GM18508 (cell line): ENCODE data around the gene SH3PXD2A.
"Not testable (repeated sequence)": the region's sequence is repeated elsewhere in the genome, so short reads cannot be mapped to it uniquely, and the experiment has no call there.

Source experiments
- ATAC-seq: cut with Tn5 transposase; IDR thresholded peaks from one replicate; pipeline ENCODE4 v1.9.1; 2021; ENCODE audit warnings: moderate number of reproducible peaks; ENCODE audit not compliant: insufficient read depth, unreplicated experiment

Gene SH3PXD2A

GRCh38 chr10:103731609-103732270 is 123.6 kb downstream of the SH3PXD2A start:
- no peak for ATAC-seq

- ATAC-seq = not testable (repeated sequence)
Measured at GRCh38 chr10:103731026-103731425, 124.3 kb downstream of the SH3PXD2A start.

DNA sequence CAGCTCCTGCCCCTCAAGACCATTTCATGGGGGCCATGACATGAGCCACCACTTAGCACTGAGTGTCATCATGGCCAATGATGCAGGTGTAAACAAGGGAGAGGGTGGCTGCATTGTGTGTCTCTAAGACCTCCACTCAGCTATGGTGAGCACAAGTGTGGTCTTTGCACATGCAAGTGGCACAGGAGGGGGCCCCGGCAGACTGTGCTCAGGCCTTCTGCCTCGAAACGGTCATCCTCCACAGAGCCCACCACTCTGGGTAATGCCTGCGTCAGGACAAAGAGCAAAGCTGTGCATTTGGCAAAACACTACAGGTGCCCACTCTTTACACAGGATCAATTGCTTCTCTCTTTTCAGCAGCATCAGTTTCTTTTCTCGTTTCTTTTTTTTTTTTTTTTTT is 125.5 kb downstream of the SH3PXD2A start:
- ATAC-seq = no peak

DNA sequence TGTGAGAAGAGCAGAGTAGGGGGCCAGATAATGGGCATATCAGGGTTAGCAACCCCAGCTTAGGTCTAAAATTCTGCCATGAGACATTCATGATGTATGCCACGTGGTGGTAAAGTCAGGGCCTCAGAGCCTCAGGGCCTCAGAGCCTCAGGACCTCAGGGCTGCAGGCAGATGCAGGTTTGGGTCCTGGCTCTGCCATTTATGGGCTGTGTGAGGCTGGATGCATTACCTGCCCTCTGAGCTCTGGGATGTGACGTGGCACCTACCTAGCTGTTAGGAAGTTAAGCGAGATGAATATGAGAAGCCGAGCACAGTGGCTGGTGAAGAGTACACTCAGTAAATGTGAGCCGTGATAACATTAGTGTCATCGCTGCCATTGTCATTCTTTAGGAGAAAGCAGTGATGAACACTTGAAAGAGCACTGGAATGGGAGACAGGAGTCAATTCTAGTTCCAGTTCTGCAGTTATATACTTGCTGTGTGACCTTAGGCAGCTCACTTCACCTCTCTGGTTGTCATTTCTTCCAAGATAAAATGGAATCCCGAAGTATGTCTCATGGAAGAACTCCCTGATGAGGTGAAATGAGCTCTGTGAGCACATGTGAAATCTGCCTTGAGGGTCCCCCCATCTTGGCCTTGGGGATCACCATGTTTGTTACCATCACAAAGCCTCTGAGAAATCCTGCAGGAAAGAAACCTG is 127.2 kb downstream of the SH3PXD2A start:
- ATAC-seq = no peak

DNA sequence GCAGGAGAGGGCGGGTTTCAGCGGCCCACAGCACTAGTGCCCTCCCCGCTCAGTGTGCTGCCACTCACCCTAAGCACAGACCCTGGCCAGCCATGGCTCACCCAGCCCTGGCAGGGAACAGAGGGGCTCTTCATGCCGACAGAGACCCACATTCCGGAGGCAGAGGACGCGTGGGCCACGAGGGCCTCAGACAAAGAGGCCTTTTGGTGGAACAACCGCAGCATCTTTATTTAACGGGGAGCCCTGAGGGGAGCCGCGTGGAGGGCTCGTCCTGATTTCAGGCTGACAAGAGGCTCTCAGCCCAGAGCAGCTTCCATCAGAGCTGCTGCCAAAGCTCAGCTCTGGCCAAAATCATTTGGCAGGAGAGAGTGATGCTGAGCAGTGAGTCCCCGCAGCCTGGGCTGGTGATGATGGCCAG is 127.8 kb downstream of the SH3PXD2A start:
- ATAC-seq = no peak

DNA sequence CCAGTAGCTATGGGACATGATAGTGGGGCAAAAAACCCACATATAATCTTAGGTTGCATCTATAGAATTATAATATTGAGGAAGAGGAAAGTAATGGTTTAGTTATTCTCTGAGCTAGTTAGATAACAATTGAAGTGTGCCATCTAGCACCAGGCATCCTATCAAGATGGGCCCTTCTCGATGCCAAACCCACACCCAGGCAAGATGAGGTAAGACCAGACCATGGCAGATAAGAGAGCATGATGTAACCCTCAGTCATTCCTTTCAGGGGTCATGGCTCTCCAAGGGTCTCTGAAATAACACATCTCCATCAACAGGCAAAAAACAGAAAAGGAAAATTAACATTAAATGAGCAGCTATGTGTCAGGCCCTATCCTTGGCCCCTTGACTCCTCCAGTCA is 128.7 kb downstream of the SH3PXD2A start:
- no peak for ATAC-seq

- no peak for ATAC-seq
Measured at GRCh38 chr10:103725242-103725641, 130.1 kb downstream of the SH3PXD2A start.

GRCh38 chr10:103724771-103725170 is 130.6 kb downstream of the SH3PXD2A start:
- ATAC-seq = no peak

GRCh38 chr10:103724074-103724473 is 131.3 kb downstream of the SH3PXD2A start:
- no peak for ATAC-seq

GRCh38 chr10:103723557-103723956 is 131.8 kb downstream of the SH3PXD2A start:
- ATAC-seq = no peak

DNA sequence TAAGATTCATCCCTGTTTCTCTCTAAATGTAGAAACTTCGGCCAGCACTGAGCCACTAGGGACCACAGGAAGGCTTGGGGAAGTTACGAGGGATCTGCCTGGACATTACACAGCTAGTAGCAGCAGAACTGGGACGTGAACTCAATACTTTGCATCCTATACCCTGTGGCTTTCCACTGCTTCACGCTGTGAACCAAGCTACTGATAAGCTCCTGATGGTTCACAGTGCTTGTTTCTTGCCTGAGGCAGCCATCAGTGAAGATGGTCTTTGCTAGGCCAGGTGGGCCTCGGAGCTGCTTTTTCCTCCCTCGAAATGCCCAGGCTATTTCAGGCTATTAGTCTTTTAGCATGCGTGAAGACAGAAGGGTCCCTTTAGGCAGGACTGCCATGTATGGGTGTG is 132.7 kb downstream of the SH3PXD2A start:
- no peak for ATAC-seq

DNA sequence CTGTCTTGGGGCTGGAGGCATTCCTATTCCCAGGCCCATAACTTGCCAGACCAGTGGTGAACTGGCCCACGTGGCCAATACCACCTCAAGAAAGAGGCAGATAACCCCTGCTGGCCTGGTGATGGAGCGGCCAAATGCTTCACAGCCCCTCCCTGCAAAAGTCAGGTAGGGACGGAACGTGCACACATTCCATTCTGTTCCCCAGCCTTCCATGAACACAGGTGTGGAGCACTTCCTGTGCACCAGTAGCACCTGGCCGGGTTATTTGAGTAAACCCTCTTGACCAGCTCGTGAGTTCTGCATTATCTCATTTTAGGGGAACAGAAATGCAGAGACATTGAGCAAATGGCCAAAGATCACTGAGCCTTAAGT is 134.4 kb downstream of the SH3PXD2A start:
- no peak for ATAC-seq

GRCh38 chr10:103720328-103720963 is 134.9 kb downstream of the SH3PXD2A start:
- no peak for ATAC-seq

DNA sequence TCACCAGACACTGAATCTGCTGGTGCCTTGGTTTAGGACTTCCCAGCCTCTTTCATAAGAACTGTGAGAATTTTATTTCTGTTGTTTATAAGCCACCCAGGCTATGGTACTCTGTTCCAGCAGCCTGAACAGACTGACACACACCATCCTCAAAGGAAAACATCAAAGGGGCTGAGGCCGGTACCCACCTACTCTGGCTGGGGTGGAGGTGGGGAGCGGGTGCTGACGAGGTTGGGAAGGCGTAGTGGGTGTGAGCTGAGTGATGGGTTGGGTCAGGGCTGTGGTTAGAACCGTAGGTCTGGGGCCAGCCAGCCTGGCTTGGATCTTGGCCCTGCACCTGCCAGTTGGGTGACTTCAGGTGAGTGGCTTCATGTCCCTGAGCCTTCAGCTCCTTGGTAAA is 136.3 kb downstream of the SH3PXD2A start:
- ATAC-seq = no peak

GRCh38 chr10:103718247-103718620 is 137.1 kb downstream of the SH3PXD2A start:
- no peak for ATAC-seq

DNA sequence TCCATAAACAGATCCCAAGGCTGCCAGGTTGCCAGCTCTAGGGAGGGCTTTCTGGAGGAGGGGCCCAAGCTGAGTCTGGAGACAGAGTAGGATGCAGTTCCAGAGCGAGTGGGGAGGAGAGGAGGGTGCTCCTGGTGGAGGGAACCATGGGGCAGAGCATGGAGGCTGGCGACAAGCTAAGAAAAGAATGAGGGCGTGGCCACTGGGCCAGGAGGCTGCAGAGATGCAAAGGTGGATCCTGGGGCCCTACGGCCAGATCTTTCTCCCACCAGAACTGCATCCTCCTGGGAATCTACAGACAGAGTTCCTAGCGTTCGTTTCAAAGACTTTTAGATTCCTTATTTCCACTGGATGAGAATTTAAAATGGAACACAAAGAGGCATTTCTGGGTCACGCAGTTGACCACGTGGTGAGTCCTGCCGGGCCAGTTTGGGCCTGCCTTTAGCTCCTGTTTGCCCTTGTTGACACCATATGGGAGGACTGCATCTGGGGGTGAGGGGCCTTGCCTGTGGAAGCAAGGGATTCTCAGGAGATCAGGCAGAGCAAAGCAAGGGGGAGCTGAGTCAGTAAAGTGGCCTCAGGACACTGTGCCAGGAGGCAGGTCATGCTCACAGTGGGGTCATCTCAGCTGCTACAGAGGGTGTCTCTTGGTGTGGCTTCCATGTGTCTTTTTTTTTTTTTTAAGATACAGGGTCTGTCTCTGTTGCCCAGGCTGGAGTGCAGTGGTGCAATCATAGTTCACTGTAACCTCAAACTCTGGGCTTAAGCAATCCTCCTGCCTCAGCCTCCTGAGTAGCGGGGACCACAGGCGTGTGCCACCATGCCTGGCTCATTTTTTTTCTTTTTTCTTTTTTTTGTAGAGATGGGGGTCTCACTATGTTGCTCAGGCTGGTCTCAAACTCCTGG is 137.8 kb downstream of the SH3PXD2A start:
- ATAC-seq = no peak

DNA sequence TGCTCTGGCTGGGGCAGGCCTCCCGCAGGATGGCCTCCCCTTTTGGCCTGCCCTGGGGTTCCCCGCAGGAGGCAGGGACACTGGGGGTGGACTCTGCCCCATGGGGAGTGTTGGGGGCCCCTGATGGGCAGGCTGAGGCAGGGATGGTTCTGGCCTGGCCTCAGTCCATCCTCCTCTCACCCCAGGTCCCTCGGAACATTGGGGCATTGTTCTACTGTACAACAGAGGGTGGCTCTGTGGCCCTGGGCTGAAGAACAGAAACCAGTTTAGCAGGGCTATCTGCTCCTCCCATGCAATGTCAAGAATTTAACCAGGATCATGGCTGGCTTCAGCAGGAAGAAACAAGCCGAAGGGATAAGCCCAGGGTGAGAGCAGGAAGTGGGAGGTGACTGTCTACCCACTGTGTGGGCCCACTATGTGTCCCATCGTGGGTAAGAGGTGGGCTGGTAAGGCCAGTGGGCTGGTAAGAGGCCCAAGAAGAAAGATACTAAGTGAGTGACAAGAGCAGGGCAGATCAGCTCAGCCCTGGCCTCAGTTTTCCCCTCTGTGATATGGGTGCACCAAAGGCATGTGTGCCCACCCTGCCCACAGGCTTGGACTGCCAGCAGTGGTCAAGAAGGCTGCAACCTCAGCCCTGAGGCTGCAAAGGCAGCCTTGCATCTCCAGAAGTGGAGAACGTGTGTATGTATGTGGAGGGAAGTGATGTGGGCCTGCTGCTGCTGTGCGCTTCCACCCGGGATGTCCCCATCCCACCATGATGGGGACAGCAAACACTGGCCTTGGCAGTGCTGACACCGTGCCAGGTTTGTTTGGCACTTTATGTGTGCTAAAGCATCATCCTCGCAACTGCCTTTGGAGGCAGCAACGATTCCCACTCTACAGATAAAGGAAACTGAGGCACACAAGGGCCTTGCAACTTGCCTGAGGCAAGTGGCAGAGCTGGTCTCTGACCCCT is 138.9 kb downstream of the SH3PXD2A start:
- no peak for ATAC-seq

GRCh38 chr10:103715430-103715829 is 139.9 kb downstream of the SH3PXD2A start:
- ATAC-seq = no peak

- ATAC-seq = no peak
Measured at GRCh38 chr10:103714232-103714891, 141.0 kb downstream of the SH3PXD2A start.
